ENCODE results near the gene MYO5A.

The MYO5A gene

DNA sequence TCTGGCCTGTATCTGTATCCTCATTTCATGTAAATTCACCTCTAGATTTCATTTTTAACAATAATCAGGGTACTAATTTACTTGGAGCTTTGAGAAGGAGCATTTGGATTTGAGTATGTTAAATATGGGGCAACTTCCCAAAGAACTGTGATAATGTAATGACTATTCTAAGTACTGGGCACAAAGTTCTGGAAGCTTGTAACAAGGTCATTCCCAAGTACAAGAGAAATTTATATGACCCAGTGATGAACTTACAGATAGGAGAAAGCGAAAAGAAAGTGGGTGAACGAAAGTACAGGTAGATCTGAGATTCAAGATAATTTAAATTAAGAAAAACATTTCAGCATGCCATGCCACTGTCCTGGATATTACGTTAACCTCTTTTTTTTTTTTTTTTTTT is 93.8 kb downstream of the MYO5A start:
- no peak overlapping the region for H3K4me3 ChIP-seq (ENCODE audit: low read length)
- no peak for DNase-seq (ENCODE audit: low read depth)
- TF ChIP-seq, protein P1, sequence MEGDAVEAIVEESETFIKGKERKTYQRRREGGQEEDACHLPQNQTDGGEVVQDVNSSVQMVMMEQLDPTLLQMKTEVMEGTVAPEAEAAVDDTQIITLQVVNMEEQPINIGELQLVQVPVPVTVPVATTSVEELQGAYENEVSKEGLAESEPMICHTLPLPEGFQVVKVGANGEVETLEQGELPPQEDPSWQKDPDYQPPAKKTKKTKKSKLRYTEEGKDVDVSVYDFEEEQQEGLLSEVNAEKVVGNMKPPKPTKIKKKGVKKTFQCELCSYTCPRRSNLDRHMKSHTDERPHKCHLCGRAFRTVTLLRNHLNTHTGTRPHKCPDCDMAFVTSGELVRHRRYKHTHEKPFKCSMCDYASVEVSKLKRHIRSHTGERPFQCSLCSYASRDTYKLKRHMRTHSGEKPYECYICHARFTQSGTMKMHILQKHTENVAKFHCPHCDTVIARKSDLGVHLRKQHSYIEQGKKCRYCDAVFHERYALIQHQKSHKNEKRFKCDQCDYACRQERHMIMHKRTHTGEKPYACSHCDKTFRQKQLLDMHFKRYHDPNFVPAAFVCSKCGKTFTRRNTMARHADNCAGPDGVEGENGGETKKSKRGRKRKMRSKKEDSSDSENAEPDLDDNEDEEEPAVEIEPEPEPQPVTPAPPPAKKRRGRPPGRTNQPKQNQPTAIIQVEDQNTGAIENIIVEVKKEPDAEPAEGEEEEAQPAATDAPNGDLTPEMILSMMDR (IDR thresholded peaks at IDR 0.05; ENCODE audit: insufficient read depth, low read depth, low read length, missing control alignments), result no peak

DNA sequence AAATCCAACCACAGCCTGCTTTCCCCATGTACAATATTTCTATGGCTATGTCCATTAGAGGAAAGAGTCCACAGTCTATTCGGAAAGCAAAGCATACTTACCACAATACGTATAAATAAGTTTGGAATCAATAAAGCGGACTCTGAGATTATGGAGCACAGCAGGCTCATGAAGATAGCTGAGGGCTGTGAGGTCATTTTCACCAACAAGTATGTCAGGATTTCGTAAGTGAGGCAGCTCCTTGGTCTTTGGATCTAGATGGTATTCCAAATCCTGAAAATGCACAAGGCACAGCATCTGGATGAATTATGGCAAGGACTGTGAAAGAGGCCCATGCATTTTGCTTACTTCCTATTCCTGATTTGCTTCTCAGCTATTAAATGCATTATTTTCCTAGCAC is 100.4 kb downstream of the MYO5A start:
- TF ChIP-seq, protein P1 (IDR thresholded peaks at IDR 0.05; ENCODE audit: insufficient read depth, low read depth, low read length, missing control alignments), result no peak
- no peak for DNase-seq (ENCODE audit: low read depth)
- no peak overlapping the region for H3K4me3 ChIP-seq (ENCODE audit: low read length)

DNA sequence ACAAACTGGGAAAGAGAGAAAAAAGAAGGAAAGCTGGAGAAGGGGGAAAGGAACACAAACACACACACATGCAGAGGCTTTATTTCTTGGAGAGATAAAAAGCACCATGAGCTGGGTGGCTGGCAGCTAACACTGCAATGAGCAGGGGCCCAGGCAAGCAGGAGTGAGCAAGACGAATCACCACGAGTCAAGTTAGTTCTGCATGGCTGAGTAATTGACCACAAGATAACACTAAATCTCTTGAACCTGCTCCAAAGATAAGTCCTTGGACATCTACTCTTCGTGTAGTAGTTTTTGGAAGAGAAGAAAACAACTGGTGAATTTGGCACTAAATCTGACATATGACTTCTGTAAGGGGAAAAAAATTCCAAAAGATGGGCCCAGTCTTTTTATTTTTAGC is 100.9 kb downstream of the MYO5A start:
- TF ChIP-seq, protein P1 (IDR thresholded peaks at IDR 0.05; ENCODE audit: insufficient read depth, low read depth, low read length, missing control alignments), result no peak
- H3K4me3 ChIP-seq (ENCODE audit: low read length), result no peak overlapping the region
- peak; percentile 54 for DNase-seq (ENCODE audit: low read depth)

DNA sequence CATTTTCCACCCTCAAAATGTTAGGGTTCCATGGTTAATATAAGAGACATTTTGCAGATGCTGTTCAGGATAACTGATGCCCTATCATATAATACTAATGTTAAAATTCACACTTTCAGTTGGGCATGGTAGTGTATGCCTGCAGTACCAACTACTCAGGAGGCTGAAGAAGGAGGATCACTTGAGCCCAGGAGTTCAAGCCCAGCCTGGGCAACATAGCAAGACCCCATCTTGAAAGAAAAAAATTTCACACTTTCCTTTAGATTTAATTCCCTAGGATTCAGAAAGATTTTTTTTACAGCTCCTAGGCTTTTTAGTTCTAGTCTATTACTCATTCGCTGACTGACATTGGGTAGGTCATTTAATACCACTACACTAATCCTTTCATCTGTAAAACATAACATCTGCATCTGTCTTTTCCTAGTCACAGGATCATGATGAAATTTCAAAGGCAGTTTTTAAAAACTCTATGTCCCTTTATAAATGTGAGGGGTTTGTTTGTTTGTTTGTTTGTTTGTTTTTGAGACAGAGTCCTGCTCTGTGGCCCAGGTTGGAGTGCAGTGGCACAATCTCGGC is 103.7 kb downstream of the MYO5A start:
- no peak for DNase-seq (ENCODE audit: low read depth)
- H3K4me3 ChIP-seq (ENCODE audit: low read length), result no peak overlapping the region
- TF ChIP-seq, protein P1 (IDR thresholded peaks at IDR 0.05; ENCODE audit: insufficient read depth, low read depth, low read length, missing control alignments), result no peak

DNA sequence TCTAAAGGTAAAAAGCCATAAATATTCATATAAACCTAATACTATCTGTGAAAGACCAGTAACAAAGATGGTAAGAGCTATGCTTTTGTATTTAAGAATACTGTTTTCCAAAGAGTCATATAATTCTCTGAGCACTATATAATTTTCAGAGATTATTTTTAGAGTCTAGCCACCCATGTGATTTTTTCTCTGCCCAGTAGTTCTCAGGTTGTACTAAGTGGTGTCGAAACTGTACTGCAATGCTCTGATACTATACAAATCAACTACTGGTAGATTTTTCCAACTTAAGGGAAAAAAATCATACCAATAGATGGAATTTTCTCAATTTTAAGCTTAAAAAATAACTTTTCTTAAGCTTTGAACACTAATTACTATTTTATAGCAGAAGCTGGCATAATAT is 104.8 kb downstream of the MYO5A start:
- no peak for DNase-seq (ENCODE audit: low read depth)
- TF ChIP-seq, protein P1 (IDR thresholded peaks at IDR 0.05; ENCODE audit: insufficient read depth, low read depth, low read length, missing control alignments), result no peak
- H3K4me3 ChIP-seq (ENCODE audit: low read length), result no peak overlapping the region

DNA sequence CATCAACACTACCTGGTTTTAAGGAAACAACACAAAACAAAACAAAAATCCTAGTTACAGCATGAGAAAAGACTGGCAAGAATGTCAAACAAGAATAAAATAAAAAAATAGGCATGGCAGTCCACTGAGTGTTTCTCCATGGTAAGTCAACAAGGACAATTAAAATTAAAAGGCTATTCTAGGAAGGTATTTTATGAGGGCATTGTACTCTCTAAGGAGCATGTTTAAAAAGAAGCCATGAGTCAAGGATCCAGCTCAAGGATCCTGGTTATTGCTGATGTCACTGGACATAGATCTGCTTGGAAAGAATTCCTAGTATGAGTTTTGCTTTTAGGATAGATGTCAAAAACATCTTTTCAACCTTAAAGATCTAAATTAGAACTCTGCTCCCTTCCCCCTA is 106.7 kb downstream of the MYO5A start:
- H3K4me3 ChIP-seq (ENCODE audit: low read length), result no peak overlapping the region
- no peak for DNase-seq (ENCODE audit: low read depth)
- TF ChIP-seq, protein P1 (IDR thresholded peaks at IDR 0.05; ENCODE audit: insufficient read depth, low read depth, low read length, missing control alignments), result no peak

DNA sequence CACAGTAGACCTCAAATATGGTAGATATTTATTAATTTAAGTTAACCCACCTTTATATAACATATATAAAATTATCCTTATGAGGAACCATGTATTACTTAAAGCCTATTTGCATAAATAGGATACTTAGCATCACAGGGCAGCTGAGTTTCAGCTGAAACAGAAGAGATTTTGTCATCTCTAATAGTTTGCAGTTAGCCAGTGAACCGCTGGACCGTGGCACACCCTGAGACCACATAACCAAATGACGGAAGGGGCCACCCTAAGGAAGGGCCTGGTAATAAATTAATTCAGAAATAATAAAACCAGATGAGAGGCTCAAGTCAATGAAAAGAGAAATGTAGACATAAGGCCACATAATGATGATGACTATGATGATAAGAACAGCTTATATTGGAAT is 107.7 kb downstream of the MYO5A start:
- no peak for DNase-seq (ENCODE audit: low read depth)
- no peak overlapping the region for H3K4me3 ChIP-seq (ENCODE audit: low read length)
- TF ChIP-seq, protein P1 (IDR thresholded peaks at IDR 0.05; ENCODE audit: insufficient read depth, low read depth, low read length, missing control alignments), result no peak
